ENCODE measurements around the gene NTM.

The NTM gene

GRCh38 chr11:131964698-131965483 lies 594.5 kb downstream of the NTM start:
- TF ChIP-seq, protein P1, sequence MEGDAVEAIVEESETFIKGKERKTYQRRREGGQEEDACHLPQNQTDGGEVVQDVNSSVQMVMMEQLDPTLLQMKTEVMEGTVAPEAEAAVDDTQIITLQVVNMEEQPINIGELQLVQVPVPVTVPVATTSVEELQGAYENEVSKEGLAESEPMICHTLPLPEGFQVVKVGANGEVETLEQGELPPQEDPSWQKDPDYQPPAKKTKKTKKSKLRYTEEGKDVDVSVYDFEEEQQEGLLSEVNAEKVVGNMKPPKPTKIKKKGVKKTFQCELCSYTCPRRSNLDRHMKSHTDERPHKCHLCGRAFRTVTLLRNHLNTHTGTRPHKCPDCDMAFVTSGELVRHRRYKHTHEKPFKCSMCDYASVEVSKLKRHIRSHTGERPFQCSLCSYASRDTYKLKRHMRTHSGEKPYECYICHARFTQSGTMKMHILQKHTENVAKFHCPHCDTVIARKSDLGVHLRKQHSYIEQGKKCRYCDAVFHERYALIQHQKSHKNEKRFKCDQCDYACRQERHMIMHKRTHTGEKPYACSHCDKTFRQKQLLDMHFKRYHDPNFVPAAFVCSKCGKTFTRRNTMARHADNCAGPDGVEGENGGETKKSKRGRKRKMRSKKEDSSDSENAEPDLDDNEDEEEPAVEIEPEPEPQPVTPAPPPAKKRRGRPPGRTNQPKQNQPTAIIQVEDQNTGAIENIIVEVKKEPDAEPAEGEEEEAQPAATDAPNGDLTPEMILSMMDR (IDR thresholded peaks at IDR 0.05; ENCODE audit: insufficient read depth, low read depth, low read length, missing control alignments) = no peak
- H3K4me3 ChIP-seq (ENCODE audit: low read depth, low read length) = no peak overlapping the region
- no peak for DNase-seq (ENCODE audit: low read depth)

GRCh38 chr11:131965504-131965903 lies 595.1 kb downstream of the NTM start:
- H3K4me3 ChIP-seq (ENCODE audit: low read depth, low read length) = no peak overlapping the region
- TF ChIP-seq, protein P1 (IDR thresholded peaks at IDR 0.05; ENCODE audit: insufficient read depth, low read depth, low read length, missing control alignments) = no peak
- DNase-seq (ENCODE audit: low read depth) = no peak

DNA sequence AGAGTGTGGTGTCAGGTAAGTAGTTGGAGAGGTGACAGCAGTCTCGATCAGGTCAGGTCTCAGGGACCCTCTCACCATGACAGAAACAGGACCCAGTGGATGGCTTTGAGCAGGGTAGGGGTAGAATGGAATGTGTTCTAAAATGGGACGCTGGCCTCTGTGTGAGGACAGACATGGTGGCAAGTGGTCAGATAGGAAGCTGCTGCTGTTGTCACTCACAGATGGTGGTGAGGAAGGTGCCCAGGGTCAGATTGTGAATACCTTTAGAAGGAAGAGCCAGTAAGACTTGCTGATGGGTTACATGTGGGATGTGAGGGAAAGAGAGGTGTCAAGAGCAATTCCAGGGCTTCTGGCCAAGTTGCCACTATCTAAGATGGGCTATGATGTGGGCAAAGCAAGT lies 596.3 kb downstream of the NTM start:
- TF ChIP-seq, protein P1 (IDR thresholded peaks at IDR 0.05; ENCODE audit: insufficient read depth, low read depth, low read length, missing control alignments) = no peak
- no peak for DNase-seq (ENCODE audit: low read depth)
- H3K4me3 ChIP-seq (ENCODE audit: low read depth, low read length) = no peak overlapping the region

DNA sequence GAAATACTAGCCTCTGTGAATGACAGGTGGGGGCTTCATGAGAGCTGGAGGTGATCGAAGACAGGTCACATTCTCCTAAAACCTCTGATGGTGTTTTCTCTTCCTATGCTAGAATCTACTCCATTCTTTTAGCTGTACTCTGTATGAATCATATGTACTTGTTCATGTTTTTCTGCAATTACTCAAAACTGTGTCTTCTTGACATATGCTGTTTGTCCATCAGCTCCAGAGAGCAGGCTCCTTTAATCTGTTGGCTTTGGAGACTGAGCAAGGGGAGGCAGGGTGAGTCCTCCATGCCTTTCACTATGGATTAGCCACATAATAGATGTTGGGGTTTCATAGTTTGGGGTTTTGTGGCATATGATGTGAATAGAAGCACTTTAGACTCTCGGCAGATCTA lies 598.8 kb downstream of the NTM start:
- no peak overlapping the region for H3K4me3 ChIP-seq (ENCODE audit: low read depth, low read length)
- TF ChIP-seq, protein P1 (IDR thresholded peaks at IDR 0.05; ENCODE audit: insufficient read depth, low read depth, low read length, missing control alignments) = no peak
- DNase-seq (ENCODE audit: low read depth) = no peak

- no peak for DNase-seq (ENCODE audit: low read depth)
- TF ChIP-seq, protein P1 (IDR thresholded peaks at IDR 0.05; ENCODE audit: insufficient read depth, low read depth, low read length, missing control alignments) = no peak
- H3K4me3 ChIP-seq (ENCODE audit: low read depth, low read length) = no peak overlapping the region
Measured at GRCh38 chr11:131973061-131973460, 602.6 kb downstream of the NTM start.

DNA sequence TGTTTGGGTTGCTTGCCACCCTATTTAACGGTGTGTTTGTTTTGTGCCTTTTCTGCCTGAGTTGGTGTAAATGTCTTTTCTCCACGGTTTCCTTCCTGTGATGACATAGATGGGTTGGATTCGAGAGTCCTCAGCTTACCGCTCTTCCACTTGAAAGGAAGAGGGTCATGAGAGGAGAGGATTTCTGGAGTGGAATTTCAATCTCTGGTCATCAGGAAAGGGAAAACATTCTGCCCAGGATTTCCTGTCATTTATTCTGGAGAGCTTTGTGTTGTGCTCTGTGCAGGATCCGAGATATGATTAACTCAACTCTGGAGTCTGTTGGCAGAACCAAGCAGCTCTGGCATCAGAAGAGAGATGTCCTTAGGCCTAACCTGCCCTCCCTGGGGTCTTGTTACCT lies 605.2 kb downstream of the NTM start:
- no peak for DNase-seq (ENCODE audit: low read depth)
- TF ChIP-seq, protein P1 (IDR thresholded peaks at IDR 0.05; ENCODE audit: insufficient read depth, low read depth, low read length, missing control alignments) = no peak
- no peak overlapping the region for H3K4me3 ChIP-seq (ENCODE audit: low read depth, low read length)

GRCh38 chr11:131976021-131976420 lies 605.6 kb downstream of the NTM start:
- no peak for DNase-seq (ENCODE audit: low read depth)
- TF ChIP-seq, protein P1 (IDR thresholded peaks at IDR 0.05; ENCODE audit: insufficient read depth, low read depth, low read length, missing control alignments) = no peak

More at GRCh38 chr11:131976021-131976420, 605.6 kb downstream of the NTM start:
- H3K4me3 ChIP-seq (ENCODE audit: low read depth, low read length) = no peak overlapping the region

Measured in GM12865 (cell line).